H1 (cell line): ENCODE results near the gene LMNA. TPM values are rescaled to one million over a fixed set of nuclear protein-coding genes. Genes with fewer than 3 reads are reported as not detected.

Experiments used
- CBX5 ChIP-seq: fragments of 300-800, 300-1000 bp; sonication (generic); IDR thresholded peaks from 2 replicates; pipeline ENCODE4 v1.7.1; 2016; ENCODE audit warnings: antibody characterized with exemption, low read length, low read depth
- CHD7 ChIP-seq: fragments of 300-600 bp; sonication (generic); IDR thresholded peaks from 2 replicates; pipeline ENCODE4 v1.7.1; 2012; ENCODE audit warnings: low read length, moderate library complexity, mild to moderate bottlenecking, inconsistent platforms; ENCODE audit not compliant: insufficient replicate concordance
- CTBP2 ChIP-seq: IDR thresholded peaks from 2 replicates; pipeline ENCODE4 v1.7.0; 2011; ENCODE audit warnings: borderline replicate concordance, mild to moderate bottlenecking, moderate library complexity, mixed read lengths, low read length; ENCODE audit not compliant: insufficient read depth, insufficient read length
- MAX ChIP-seq: IDR thresholded peaks from 2 replicates; pipeline ENCODE4 v1.6.1; 2012; ENCODE audit warnings: inconsistent platforms
- POLR2AphosphoS5 ChIP-seq: IDR thresholded peaks from 2 replicates; pipeline ENCODE4 v1.6.1; 2011; ENCODE audit warnings: low read depth, low read length
- SRF ChIP-seq: IDR thresholded peaks from 2 replicates; pipeline ENCODE4 v1.6.1; 2011; ENCODE audit warnings: mild to moderate bottlenecking, low read depth, low read length, moderate library complexity
- TAF7 ChIP-seq: optimal IDR thresholded peaks from 2 replicates; pipeline ENCODE3; 2011; ENCODE audit warnings: low read depth, mild to moderate bottlenecking, inconsistent platforms, low read length, moderate library complexity, borderline replicate concordance
- polyA plus RNA-seq, 7 experiments: library from polyadenylated mRNA; depleted of rRNA in 3 of 7; stranded (reverse) in 5 of 7; unstranded in 2 of 7; fragments of >200 nt in 5 of 7; fragments of 200-250 nt in 2 of 7; gene quantifications; 1 replicate in 5 of 7; 2 replicates in 1 of 7; 4 replicates in 1 of 7; pipeline versions ENCODE4 v1.2.1 to v1.2.3, GENCODE V29; 2011 to 2013; ENCODE audit warnings: missing spikeins in 2 of 7, mixed read lengths in 2 of 7
- total RNA-seq: library from RNA; stranded (reverse); fragmentation: NEBNext Ultra II Directional; extraction: Animal tissue kit (Norgen Biotek cat#: 25700); gene quantifications from 2 replicates; pipeline ENCODE4 v1.2.1, GENCODE V29; 2021
- TF ChIP-seq, protein P1 (sequence below): IDR thresholded peaks from 2 replicates; pipeline ENCODE4 v1.6.1; 2012; ENCODE audit warnings: inconsistent platforms

LMNA gene
- total and polyA plus RNA-seq, 2 of the 8 experiments (the other 6 are each of a cell fraction or from before 2014, with no cell fraction given) = 25.8 to 46.8 TPM

DNA sequence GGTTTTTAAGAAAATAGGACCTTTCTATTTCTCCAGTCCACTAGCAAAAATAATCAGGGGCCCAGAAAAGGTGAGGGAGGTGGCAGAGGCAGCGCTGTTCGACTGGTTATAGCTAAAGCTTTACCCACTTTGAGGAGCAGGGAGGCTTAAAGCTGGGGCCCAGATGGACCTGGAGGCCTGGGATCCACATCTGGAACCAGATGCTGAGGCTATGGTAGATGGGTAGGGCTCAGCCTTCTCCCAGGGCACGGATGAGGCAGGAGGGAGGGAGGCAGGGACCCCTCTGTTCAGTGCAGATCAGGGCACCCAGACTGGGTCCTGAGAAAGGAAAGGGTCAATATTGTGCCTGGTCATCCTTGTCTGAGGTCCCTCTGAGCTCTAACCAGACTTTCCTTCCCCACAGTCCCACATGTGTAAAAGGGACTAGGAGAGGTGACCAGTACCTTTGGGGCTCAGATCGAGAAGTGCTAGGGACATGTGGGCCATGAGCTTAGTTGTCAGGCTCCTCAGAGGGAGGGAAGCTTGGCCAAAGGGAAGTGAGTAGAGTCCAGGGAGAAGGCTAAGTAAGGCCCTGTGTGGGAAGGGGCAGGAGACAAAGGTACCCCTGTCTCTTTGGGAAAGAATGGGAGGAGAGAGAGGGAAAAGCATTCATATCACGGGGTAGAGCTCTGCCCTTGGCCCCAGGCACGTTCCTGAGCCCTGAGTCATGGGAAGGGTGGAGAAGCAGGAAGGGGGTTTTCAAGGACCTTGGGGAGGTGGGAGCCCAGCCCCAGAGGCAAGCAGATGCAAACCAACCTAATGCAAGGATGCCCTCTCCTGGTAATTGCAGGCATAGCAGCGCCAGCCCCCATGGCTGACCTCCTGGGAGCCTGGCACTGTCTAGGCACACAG, 15.4 kb downstream of the LMNA start (continued):
- TF ChIP-seq CHD7 (no peak), CBX5 (no peak), MAX (peak; percentile 61), TAF7 (no peak), SRF (no peak), POLR2AphosphoS5 (peak; percentile 59; the same call in 1 of the 2 replicates), CTBP2 (no peak)
- TF ChIP-seq, protein P1, sequence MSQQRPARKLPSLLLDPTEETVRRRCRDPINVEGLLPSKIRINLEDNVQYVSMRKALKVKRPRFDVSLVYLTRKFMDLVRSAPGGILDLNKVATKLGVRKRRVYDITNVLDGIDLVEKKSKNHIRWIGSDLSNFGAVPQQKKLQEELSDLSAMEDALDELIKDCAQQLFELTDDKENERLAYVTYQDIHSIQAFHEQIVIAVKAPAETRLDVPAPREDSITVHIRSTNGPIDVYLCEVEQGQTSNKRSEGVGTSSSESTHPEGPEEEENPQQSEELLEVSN = peak; percentile 45
